Natural killer cell treated with Interleukin-12 subunit alpha and Interleukin-12 subunit beta and Interleukin-15 and Interleukin-18, amount 100 ng/mL, for 72 hours (primary cell): Measurements from ENCODE around the gene FAM90A1. TPM values are rescaled to one million over a fixed set of nuclear protein-coding genes. Genes with fewer than 3 reads are reported as not detected.
"Not testable (repeated sequence)": the region's sequence is repeated elsewhere in the genome, so short reads cannot be mapped to it uniquely, and the experiment has no call there.

Experiments
- ATAC-seq, 2 donors: fragments of 150-1000 bp; cut with Tn5 transposase in 1 of 2; sonication (Bioruptor Pico), chemical (Tn5 transposase) in 1 of 2; 2 replicates each; pipeline ENCODE4 v1.10.0; 2021
- DNase-seq: peaks from one replicate; pipeline ENCODE4 v3.0.0; 2022; ENCODE audit warnings: low spot score
- H3K27ac Mint-ChIP-seq, 2 donors: 1 replicate in 1 of 2; 2 replicates in 1 of 2; pipeline ENCODE4 v1.8.0; 2022; ENCODE audit warnings: mixed read lengths in 2 of 2, mild to moderate bottlenecking in 1 of 2, moderate library complexity in 1 of 2
- H3K27me3 Mint-ChIP-seq, 2 donors: 1 replicate in 1 of 2; 2 replicates in 1 of 2; pipeline ENCODE4 v1.8.0; 2022; ENCODE audit warnings: mixed read lengths in 2 of 2
- H3K36me3 Mint-ChIP-seq: one replicate; pipeline ENCODE4 v1.8.0; 2022; ENCODE audit warnings: mixed read lengths
- H3K4me1 Mint-ChIP-seq, 2 donors: 1 replicate in 1 of 2; 2 replicates in 1 of 2; pipeline ENCODE4 v1.8.0; 2022; ENCODE audit warnings: low read depth in 2 of 2, mixed read lengths in 2 of 2, mild to moderate bottlenecking in 1 of 2
- H3K4me3 Mint-ChIP-seq: one replicate; pipeline ENCODE4 v1.8.0; 2022; ENCODE audit warnings: mixed read lengths
- H3K9me3 Mint-ChIP-seq: 2 replicates; pipeline ENCODE4 v1.8.0; 2022; ENCODE audit warnings: mixed read lengths
- total RNA-seq, 2 donors: library from RNA; stranded (reverse); gene quantifications; one replicate each; pipeline ENCODE4 v1.2.3, GENCODE V29; 2022

Gene FAM90A1
- total RNA-seq, 2 donors from 2014 or later, result 0.36 TPM; not detected in 1

GRCh38 chr12:8172911-8173310 is 54.5 kb downstream of the FAM90A1 start:
- H3K27ac Mint-ChIP-seq, H3K36me3 Mint-ChIP-seq, H3K9me3 Mint-ChIP-seq, H3K4me1 Mint-ChIP-seq, H3K27me3 Mint-ChIP-seq, ATAC-seq, H3K4me3 Mint-ChIP-seq, DNase-seq: not testable (repeated sequence)

Other genes with a start within 250 kb of the FAM90A1 start
- gene FOXJ2, start 194.9 kb downstream of the FAM90A1 start, total RNA-seq, result 10 to 100 TPM; 16.2 to 17.2 TPM
- 1 to 10 TPM; 1.6 to 2.3 TPM for gene C3AR1, start 161.3 kb downstream of the FAM90A1 start, total RNA-seq
- gene NECAP1, start 145.3 kb downstream of the FAM90A1 start, total RNA-seq, result 10 to 100 TPM; 33.8 to 42.2 TPM
- 1 to 10 TPM in 1 of 2 donors, not detected in 1; 3.7 TPM for gene CLEC4A, start 104.0 kb downstream of the FAM90A1 start, total RNA-seq
- gene ZNF705A, start 70.6 kb downstream of the FAM90A1 start, total RNA-seq, result not detected
- gene CLEC6A, start 228.3 kb upstream of the FAM90A1 start, total RNA-seq, result not detected